Measurements from ENCODE around the gene CYB5R4.

GRCh38 chr6:84013931-84014330, 154.4 kb downstream of the CYB5R4 start:
- no peak for TF ChIP-seq CTCF (IDR thresholded peaks at IDR 0.05; ENCODE audit: low read depth, low read length)
- TF ChIP-seq EZH2phosphoT487 (IDR thresholded peaks at IDR 0.05; ENCODE audit: low read depth), result no peak
